Measurements from ENCODE around the gene NDUFAF2.

The NDUFAF2 gene

DNA sequence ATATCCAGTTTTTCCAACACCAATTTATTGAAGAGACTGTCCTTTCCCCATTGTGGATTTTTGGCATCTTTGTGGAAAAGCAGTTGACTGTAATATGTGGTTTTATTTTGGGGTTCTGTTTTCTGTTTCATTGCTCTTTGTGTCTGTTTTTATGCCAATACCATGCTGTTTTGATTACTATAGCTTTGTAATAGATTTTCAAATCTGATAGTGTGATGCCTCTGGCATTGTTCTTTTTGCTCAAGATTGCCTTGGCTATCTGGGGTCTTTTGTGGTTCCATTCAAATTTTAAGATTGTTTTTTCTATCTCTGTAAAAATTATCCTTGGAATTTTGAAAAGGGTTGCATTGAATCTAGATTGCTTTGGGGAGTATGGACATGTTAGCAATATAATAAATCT lies 99.5 kb downstream of the NDUFAF2 start:
- H3K4me2 ChIP-seq: no peak overlapping the region
- H3K4me1 ChIP-seq (ENCODE audit: low read depth, poor library complexity, severe bottlenecking): no peaks in the 10 kb centered on the region
- no peaks in the 10 kb centered on the region for H3K27me3 ChIP-seq (ENCODE audit: insufficient read depth, low read depth)
- no peak overlapping the region for H2AFZ ChIP-seq (ENCODE audit: low read depth)
- no peak overlapping the region for H3K27ac ChIP-seq
- 0 out of 2 replicates have a peak, but pooled peaks cover 5% of the 10 kb centered on the region for H3K79me2 ChIP-seq (ENCODE audit: insufficient read depth, low read depth)
- H4K20me1 ChIP-seq (ENCODE audit: insufficient read depth): peaks cover 4% of the 10 kb centered on the region; the same call in 1 of the 2 replicates
- H3K36me3 ChIP-seq (ENCODE audit: insufficient read depth): no peaks in the 10 kb centered on the region
- H3K4me3 ChIP-seq (IDR thresholded peaks at IDR 0.05; ENCODE audit: insufficient read depth, low read depth, low read length): no peak overlapping the region
- TF ChIP-seq CTCF (conservative IDR thresholded peaks at IDR 0.05; ENCODE audit: low read depth, low read length): no peak
- no peak overlapping the region for H3K9ac ChIP-seq

GRCh38 chr5:61047346-61047745 lies 102.3 kb downstream of the NDUFAF2 start:
- Histone ChIP-seq H3K27ac (no peak overlapping the region), H3K9ac (no peak overlapping the region), H3K36me3 (ENCODE audit: insufficient read depth) (no peaks in the 10 kb centered on the region), H2AFZ (ENCODE audit: low read depth) (no peak overlapping the region), H3K79me2 (ENCODE audit: insufficient read depth, low read depth) (0 out of 2 replicates have a peak, but pooled peaks cover 5% of the 10 kb centered on the region), H3K4me2 (no peak overlapping the region), H4K20me1 (ENCODE audit: insufficient read depth) (peaks cover 4% of the 10 kb centered on the region; the same call in 1 of the 2 replicates), H3K4me1 (ENCODE audit: low read depth, poor library complexity, severe bottlenecking) (no peaks in the 10 kb centered on the region), H3K27me3 (ENCODE audit: insufficient read depth, low read depth) (no peaks in the 10 kb centered on the region), H3K4me3 (IDR thresholded peaks at IDR 0.05; ENCODE audit: insufficient read depth, low read depth, low read length) (no peak overlapping the region)
- TF ChIP-seq CTCF (conservative IDR thresholded peaks at IDR 0.05; ENCODE audit: low read depth, low read length): no peak

- H3K79me2 ChIP-seq (ENCODE audit: insufficient read depth, low read depth): 0 out of 2 replicates have a peak, but pooled peaks cover 5% of the 10 kb centered on the region
- H3K27ac ChIP-seq: no peak overlapping the region
Observed at GRCh38 chr5:61048534-61048933, 103.5 kb downstream of the NDUFAF2 start.

GRCh38 chr5:61050292-61050691 lies 105.3 kb downstream of the NDUFAF2 start:
- no peaks in the 10 kb centered on the region for H4K20me1 ChIP-seq (ENCODE audit: insufficient read depth)
- no peaks in the 10 kb centered on the region for H3K4me1 ChIP-seq (ENCODE audit: low read depth, poor library complexity, severe bottlenecking)
- H3K36me3 ChIP-seq (ENCODE audit: insufficient read depth): no peaks in the 10 kb centered on the region
- TF ChIP-seq CTCF (conservative IDR thresholded peaks at IDR 0.05; ENCODE audit: low read depth, low read length): no peak
- no peak overlapping the region for H3K4me3 ChIP-seq (IDR thresholded peaks at IDR 0.05; ENCODE audit: insufficient read depth, low read depth, low read length)
- H3K27ac ChIP-seq: no peak overlapping the region
- H3K27me3 ChIP-seq (ENCODE audit: insufficient read depth, low read depth): no peaks in the 10 kb centered on the region
- no peak overlapping the region for H2AFZ ChIP-seq (ENCODE audit: low read depth)
- H3K79me2 ChIP-seq (ENCODE audit: insufficient read depth, low read depth): 0 out of 2 replicates have a peak, but pooled peaks cover 5% of the 10 kb centered on the region
- no peak overlapping the region for H3K4me2 ChIP-seq
- no peak overlapping the region for H3K9ac ChIP-seq

More at GRCh38 chr5:61048534-61048933, 103.5 kb downstream of the NDUFAF2 start:
- Histone ChIP-seq H3K4me2 (no peak overlapping the region), H3K27me3 (ENCODE audit: insufficient read depth, low read depth) (no peaks in the 10 kb centered on the region), H3K4me1 (ENCODE audit: low read depth, poor library complexity, severe bottlenecking) (no peaks in the 10 kb centered on the region), H4K20me1 (ENCODE audit: insufficient read depth) (peaks cover 4% of the 10 kb centered on the region; the same call in 1 of the 2 replicates), H3K36me3 (ENCODE audit: insufficient read depth) (no peaks in the 10 kb centered on the region), H2AFZ (ENCODE audit: low read depth) (no peak overlapping the region), H3K4me3 (IDR thresholded peaks at IDR 0.05; ENCODE audit: insufficient read depth, low read depth, low read length) (no peak overlapping the region), H3K9ac (no peak overlapping the region)
- TF ChIP-seq CTCF (conservative IDR thresholded peaks at IDR 0.05; ENCODE audit: low read depth, low read length): no peak
